Activated CD8-positive, alpha-beta memory T cell treated with anti-CD3 and anti-CD28 coated beads for 48 hours (primary cell): ENCODE data around the gene ITGAE.
"Not testable (repeated sequence)": the region's sequence is repeated elsewhere in the genome, so short reads cannot be mapped to it uniquely, and the experiment has no call there.

ENCODE experiments used
- DNase-seq, 3 experiments: peaks; one replicate each; pipeline ENCODE4 v3.0.0-alpha.2; 2020; ENCODE audit warnings: low read depth in 2 of 3, low spot score in 2 of 3

ITGAE gene

DNA sequence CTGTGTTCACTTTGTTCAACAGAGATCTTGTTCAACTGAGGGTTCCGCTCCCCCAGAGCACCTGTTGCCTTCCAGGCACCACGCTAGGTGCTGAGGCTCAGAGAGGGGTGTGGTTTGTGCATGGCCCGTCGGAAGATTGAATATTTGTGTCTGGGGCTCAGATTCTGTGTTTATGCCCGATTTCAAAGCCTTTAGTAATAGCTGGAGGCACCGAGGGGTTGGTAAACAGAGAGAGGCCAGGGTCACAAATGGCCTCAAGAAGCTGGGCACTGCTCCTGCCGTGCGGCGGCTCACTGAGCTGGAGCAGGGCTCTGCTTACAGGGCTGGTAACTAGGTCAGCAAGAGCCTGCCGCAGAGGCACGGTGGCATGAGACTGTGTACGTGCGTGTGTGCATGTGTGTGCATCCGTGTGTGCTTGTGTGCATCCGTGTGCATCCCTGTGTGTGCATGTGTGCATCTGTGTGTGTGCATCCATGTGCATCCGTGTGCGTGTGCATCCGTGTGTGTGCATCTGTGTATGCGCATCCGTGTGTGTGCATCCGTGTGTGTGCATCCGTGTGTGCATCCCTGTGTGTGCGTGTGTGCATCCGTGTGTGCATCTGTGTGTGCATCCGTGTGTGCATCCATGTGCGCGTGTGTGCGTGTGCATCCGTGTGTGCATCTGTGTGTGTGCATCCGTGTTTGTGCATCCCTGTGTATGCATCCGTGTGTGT, 5.4 kb downstream of the ITGAE start:
- DNase-seq = no peak

DNA sequence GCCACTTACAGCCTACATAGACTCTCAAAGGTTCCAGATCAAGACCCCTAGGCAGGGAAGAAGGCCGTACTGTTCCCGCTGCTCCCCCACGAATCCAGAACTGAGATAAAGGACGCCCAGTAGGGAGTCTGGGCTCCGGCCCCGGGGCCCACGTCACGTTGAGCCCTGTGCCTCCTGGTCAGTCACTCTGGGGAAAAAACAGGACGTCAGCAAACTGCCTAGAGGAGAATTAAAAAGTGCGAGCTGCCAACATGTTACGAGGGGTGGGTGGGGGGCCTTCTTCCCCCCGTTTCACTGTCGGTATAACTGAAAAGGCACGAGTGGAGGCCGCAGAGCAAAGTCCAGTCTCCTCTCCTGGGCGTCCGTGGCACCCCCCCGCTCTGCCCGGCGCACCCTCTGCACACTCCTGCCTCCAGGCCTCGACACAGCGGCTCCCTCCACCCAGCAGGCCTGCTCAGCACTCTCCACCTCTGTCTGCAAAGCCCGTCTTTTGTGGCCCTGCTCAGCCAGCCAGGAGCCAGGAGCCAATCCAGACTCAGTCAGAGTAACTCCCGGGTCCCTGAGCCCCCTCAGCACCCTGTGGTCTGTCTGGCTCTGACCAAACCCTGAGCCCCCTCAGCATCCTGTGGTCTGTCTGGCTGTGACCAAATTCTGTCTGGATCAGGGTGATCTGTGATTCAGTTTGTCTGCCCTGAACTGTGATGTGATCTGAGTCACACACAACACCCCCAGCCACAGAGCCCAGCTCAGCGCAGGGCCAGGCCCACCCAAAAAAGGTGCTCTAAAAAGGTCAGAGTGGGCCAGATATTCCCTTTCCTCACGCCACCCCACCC, 6.2 kb downstream of the ITGAE start:
- DNase-seq = peak; percentile 45 to 54 (median 50)

DNA sequence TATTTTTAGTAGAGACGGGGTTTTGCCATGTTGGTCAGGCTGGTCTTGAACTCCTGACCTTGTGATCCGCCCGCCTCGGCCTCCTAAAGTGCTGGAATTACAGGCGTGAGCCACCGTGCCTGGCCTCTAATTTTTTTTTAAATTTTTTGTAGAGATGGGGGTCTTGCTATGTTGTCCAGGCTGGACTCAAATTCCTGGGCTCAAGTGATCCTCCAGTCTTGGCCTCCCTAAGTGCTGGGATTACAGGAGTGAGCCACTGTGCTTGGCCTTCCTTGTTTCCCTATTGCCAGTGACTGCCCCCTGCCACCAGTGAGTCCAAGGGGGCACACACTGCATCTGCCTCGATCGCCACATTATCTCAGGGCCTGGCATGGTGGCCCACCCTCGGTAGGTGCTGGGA, 6.8 kb downstream of the ITGAE start:
- DNase-seq = not testable (repeated sequence)

DNA sequence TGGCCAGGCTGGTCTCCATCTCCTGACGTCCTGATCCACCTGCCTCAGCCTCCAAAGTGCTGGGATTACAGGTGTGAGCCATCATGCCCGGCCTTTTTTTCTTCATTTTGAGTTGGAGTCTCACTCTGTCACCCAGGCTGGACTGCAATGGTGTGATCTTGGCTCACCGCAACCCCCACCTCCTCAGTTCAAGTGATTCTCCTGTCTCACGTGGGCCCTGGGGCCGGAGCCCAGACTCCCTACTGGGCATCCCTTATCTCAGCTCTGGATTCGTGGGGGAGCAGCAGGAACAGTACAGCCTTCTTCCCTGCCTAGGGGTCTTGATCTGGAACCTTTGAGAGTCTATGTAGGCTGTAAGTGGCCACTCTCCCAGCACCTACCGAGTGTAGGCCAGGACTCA, 7.7 kb downstream of the ITGAE start:
- DNase-seq = not testable (repeated sequence)

DNA sequence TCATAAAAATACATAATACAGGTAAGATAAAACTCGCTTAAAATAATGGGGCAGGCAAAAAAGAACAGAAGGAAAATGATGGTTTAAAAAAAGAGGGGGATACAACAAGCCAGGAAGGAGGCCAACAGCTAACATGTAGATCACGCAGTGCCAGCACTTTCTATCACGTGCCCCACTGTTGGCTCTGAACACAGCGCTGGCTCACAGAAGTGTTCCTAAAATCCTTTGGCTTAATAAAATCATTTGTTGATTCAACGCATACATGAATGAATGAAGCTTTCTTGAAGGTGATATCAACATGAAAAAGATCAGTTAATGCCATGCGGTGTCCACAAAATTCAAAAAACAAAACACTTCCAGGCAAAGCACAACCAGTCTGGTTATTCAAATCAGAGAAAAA, 8.5 kb downstream of the ITGAE start:
- DNase-seq = no peak

GRCh38 chr17:3788200-3788599, 12.8 kb downstream of the ITGAE start:
- DNase-seq = no peak

DNA sequence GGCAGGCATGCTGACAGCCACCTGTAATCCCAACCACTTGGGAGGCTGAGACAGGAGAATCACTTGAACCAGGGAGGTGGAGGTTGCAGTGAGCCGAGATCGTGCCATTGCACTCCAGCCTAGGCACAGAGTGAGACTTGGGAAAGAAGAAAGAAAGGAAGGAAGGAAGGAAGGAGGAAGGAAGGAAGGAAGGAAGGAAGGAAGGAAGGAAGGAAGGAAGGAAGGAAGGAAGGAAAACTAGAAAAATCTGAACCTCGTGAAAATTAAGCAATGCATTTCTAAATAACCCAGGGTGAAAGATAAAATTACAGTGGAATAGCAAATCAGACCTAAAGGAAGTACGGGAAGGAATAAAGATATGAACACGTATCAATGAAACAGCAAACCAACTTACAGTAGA, 15.7 kb downstream of the ITGAE start:
- DNase-seq = not testable (repeated sequence)

- no peak for DNase-seq
Observed at GRCh38 chr17:3782751-3783150, 18.2 kb downstream of the ITGAE start.

DNA sequence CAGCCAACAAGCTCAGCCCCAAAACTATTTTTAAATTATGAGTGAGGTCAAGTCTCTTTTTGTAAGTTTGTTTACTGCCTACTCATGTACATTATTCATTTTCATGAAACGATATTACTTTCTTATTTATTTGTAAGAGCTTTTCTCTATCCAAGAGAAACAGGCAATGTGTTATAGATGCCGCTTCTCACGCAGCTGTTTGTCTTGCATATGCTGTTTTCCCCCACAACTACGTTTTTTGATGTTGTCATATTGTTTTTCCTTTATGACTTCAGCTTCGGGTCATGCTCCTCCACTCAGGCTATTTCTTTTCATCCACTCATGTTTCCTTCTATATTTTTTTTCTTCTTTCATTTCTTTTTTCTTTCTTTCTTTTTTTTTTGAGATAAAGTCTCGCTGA, 20.0 kb downstream of the ITGAE start:
- DNase-seq = no peak

DNA sequence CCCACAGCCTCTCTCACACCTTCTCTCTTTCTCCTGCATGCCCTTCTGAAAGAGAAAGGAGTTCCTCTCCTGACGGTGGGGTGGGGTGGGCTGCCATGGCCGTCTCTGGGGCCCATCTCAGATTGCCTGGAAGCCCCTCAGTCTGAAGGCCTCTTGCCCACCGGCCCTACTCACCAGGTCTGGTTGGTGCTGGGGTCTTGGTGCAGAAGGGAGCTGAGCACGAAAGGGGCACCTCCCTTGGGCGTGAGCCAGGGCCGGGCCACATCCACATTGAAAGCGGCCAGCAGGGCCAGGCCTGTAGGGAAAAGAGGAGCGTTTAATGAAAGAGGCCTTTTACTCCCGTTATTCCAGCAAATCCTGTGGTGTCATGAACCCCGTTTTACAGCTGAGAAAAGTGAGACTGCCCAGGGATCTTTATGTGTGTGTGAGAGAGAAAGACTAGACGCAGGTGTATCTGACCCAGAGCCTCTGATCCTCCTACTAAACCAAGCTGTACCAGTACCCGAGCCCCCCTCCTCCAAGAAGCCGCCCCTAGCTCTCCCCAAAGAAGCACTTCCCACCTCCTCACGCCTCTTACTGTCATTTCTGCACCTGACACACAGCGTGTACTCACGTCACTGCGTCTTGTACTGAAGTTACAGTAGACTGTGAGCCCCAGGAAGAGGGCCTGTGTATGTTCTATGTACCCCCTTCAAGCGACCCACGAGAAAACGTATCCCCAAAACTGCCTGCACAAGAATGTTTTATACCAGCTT, 23.4 kb downstream of the ITGAE start:
- DNase-seq = no peak

DNA sequence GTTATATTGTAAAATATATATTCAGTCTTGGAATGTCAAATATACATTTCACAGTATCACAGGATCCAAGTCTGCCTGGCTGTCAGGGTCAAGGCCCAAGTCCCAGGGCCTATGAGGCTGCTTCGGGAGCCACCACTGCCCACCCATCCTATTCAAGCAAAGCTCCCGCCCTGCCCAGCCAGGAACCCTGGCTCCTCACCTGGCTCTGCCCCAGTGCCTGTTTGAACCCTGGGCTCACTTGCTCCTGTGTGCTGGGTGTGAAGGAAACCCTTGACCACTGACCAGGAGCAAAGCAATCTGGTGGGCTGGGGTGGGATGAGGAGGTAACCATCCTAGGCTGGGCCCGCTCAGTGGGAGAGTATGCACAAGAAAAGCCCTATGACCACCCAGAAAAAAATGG, 27.0 kb downstream of the ITGAE start:
- DNase-seq = no peak

- no peak for DNase-seq
Observed at GRCh38 chr17:3773511-3773910, 27.5 kb downstream of the ITGAE start.

GRCh38 chr17:3772764-3773163, 28.2 kb downstream of the ITGAE start:
- DNase-seq = no peak

DNA sequence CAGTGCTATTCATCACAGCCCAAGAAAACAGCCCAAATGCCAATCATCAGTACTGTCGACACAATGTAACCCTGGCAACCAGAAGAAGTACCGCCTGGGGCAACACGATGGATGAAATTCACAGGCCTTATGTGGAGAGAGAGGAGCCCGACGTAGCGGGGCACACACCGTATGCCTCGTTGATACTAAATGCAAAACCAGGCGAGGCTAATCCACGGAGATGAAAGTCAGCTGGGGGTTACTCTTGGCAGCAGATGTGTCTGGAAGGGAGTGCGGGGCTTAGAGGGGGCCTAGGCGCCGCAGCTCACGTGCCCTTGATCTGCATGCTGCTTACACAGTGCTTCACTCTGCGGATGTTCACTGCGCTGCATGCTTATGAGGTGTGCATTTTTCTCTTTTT, 29.8 kb downstream of the ITGAE start:
- DNase-seq = no peak

DNA sequence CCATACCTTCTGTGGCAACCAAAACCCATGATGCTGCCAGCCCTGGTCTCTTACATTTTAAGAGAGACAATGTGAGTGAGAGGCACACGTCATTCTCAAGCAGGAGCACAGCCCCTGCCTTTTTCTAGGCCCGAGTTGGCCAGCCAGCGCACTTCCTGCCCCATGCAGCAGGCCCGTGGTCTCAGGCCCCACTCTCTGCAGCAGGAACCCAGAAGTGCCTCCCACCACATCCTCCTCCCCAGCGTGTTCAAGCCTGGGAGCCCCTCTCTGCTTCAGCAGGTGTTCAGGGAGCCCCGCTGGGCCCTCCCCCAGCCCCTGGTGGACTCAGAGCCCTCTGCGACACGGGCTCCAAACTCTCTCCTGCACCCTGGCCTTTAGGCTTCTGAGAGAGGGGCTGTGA, 30.5 kb downstream of the ITGAE start:
- DNase-seq = no peak

DNA sequence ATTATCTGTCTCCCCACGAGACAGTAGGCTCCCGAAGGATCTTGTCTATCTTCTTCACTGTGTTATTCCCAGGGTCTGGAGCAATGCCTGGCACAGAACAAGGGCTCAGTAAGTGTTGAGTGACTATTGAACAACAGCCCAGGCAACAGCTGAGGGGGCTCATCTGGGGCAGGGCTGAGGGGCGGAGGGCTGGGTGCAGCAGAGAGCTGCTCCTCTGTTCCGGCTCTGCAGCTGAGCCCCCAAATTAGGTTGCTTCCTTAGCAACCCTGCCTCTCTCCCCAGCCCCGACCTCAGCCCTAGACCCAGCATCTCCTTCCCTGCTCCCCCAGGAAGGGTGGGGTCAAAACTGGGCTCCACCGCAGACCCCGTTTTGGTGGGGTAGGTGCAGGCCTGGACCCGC, 32.2 kb downstream of the ITGAE start:
- DNase-seq = no peak

DNA sequence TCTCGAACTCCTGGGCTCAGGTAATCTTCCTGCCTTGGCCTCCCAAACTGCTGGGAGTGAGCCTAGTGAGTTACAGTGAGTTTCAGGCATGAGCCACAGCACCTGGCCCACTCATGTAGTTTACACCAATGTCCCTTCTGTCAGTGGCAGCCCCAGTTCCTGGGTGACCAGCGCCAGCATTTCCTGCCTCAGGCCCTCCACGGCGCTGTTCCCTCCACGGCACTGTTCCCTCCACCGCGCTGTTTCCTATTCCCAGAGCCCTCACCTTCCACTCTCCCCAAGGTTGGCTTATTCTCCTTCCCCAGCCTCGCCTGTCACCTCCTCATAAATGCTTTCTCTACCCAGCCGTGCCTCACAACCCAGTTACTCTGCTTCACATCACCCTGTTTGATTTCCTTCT, 32.6 kb downstream of the ITGAE start:
- no peak for DNase-seq

- no peak for DNase-seq
Observed at GRCh38 chr17:3766779-3767178, 34.2 kb downstream of the ITGAE start.

DNA sequence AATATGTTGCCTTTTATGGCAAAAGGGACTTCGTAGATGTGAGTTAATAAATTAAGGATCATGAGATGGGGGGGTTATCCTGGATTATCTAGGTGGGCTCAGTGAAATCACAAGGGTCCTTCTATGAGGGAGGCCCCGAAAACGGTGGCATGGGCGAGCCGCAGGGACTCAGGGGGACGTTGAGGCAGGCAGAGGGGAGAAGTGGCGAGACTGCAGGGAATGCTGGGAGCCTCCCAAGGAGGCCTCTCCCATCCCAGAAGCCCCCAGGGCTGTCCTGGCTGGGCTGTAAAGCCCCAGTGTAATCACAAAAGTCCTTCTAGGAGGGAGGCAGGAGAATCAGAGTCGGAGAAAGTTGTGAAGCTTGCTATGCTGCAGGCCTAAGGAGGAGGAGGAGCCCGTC, 35.0 kb downstream of the ITGAE start:
- no peak for DNase-seq

GRCh38 chr17:3763777-3764170, 37.2 kb downstream of the ITGAE start:
- DNase-seq = no peak

- DNase-seq = no peak
Observed at GRCh38 chr17:3762922-3763776, 37.8 kb downstream of the ITGAE start.
